Ramos (cell line): ENCODE data around the gene AGK.

Experiments used
- in situ Hi-C: fragments of 300-500 bp; cut with MboI; formaldehyde crosslinking; loops from one replicate; pipeline ENCODE4 v1.14.3; 2022; ENCODE audit warnings: low sequenced_read_pairs; ENCODE audit not compliant: unreplicated experiment

The AGK gene

GRCh38 chr7:141699860-141700259 lies 148.7 kb downstream of the AGK start:
- in situ Hi-C loops: no loop called here

- in situ Hi-C loops: no loop called here
Measured at GRCh38 chr7:141700296-141700847, 149.2 kb downstream of the AGK start.

DNA sequence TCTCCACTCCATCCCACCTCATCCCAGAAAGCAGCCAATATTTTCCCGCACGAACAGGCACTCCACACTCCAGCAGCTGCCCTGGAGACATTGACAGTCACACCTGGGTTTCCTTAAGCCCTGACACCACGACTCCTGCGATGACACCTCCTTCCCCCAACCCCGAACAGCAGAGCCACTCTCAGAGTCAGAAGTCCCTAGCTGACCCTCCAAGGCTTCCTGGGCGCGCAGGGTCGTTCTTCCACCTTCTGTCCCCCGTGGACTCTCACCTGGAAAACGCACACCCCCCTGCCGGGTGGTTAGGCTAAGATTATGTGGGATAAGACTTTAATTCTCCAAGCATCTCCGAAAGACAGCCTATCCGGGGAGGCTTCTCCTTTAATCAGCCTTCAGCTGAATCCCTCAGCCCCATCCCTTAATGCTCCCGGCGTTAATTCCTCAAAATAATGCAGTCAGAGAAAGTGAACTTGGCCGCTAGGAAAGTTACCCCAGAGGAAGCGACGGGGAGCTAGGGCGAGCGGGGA lies 149.7 kb downstream of the AGK start:
- in situ Hi-C loops: no loop called here

GRCh38 chr7:141701489-141702046 lies 150.4 kb downstream of the AGK start:
- in situ Hi-C loops: no loop called here

DNA sequence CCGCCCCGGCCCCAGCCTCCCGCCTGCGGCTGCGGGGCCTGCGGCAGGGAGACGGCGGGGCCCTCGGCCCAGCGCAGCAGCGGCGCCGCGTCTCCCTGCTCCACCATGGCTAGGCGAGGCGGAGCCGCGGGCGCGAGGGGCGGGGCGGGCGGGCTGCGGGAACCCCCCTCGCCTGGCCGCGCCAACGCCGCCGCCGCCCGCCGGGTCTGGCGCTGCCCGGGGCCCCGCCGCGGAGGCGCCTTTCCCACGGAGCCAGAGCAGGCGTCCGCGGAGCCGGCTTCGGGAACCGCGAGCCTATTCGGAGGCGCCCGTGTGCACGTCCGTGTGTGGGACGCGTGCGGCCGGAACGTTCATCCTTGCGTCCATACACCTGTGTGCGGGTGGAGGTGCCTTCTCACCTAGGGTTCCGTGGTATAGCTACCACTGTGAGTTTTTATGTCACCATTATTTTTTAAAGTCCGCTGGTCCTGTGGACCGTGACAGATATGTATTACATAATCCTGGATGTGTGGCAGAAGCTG lies 150.9 kb downstream of the AGK start, which contains the start of gene DENND11:
DENND11 (minus strand) TSS at position 120 of the 521 bp plus-strand sequence; CDS start at position 107, 13 bp downstream.
- in situ Hi-C loops: no loop called here

DNA sequence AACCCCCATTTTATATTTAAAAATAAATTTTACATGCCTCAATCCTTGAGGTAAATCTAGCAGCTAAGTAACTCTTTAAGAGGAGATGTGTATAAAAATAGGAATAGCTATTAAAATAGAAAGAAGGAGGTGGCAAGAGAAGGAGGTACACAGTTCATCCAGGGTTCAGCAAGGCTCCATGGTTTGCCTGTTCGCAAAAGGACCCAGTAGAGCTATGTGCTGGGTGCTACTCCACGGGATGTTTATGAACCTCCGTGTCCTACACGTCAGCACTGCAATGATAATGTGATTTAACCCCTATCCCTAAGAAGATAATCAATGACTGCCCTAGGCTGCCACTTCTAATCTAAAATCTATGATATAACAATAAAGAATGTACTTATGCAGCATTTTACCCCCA lies 151.7 kb downstream of the AGK start:
- in situ Hi-C loops: no loop called here

DNA sequence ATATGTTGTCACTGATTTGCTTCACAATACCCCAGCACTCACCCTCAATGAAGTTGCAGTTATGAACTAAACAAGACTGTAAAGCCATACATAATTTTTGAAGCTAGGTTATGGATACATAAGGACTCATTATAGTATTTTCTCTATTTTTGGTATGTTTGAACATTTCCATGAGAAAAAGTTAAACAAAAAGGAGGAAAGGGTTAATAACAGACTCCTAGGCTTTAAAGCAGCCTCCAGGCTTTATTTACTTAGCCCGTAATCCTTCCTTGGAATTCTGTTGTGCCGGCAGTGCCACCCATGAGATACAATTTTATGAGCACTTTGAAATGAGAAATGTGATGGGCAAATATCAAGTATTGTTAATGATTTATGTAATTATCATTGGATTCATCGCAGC lies 152.9 kb downstream of the AGK start:
- in situ Hi-C loops: no loop called here

DNA sequence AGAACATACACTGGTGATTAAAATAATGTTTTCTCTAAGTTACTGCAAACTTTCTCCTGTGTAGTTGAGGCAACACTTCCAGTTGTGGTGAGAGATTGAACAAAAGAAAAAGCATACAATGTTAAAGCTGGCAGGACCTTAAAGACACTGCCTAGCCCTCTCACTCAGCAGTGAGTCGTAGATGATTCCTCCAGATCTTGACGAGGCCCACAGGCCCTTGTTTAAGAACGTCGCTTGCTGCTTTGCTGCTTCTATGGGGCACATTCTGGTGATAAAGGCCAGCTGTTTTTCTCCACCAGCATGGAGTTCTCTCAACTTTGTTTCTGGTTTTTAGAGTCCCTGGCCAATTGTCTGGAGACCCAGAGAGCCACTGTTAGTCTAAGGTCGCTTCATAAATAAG lies 153.5 kb downstream of the AGK start:
- in situ Hi-C loops: no loop called here
